GM12891 (cell line): ENCODE data around the gene RGS7.

Experiments
- PAX5 ChIP-seq: IDR thresholded peaks from 2 replicates; pipeline ENCODE4 v1.6.1; 2011; ENCODE audit warnings: low read length, moderate library complexity, mild to moderate bottlenecking; ENCODE audit not compliant: insufficient read depth, severe bottlenecking
- POLR2A ChIP-seq: IDR thresholded peaks from 2 replicates; pipeline ENCODE4 v1.6.1; 2011; ENCODE audit warnings: low read depth, low read length, control low read depth
- POLR2AphosphoS5 ChIP-seq: IDR thresholded peaks from 2 replicates; pipeline ENCODE4 v1.6.1; 2011; ENCODE audit warnings: low read depth, low read length, control low read depth
- SPI1 ChIP-seq: IDR thresholded peaks from 2 replicates; pipeline ENCODE4 v1.6.1; 2011; ENCODE audit warnings: low read depth, low read length, control low read depth
- TAF1 ChIP-seq: IDR thresholded peaks from 2 replicates; pipeline ENCODE4 v1.6.1; 2011; ENCODE audit warnings: low read depth, low read length, control low read depth

DNA sequence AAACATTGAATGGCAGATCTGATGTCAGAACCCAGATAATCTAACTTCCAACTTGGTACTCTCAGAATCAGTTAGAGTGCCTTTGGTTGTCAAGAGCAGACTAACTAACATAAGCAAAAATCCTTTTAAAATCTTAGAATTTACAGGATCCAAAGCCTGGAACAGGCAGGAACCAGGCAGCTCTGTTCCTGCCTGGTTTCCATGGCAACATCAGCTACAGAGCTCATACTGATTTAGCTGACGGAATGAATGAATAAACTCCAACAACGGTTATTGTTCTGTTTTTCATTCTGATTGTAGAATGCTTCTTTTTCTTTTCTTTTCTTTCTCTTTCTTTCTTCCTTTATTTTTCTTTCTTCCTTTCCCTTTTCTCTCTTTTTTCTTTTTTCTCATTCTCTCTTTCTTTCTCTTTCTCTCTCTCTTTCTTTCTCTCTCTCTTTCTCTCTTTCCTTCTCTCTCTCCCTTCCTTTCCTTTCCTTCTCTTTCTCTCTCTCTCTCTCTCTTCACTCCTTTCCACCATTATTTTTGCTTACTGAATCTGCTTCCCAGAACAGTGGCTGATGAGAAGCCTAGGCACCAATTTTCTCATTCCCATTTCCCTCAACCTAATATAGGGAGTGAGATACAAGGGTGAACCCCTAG, 121.6 kb downstream of the RGS7 start:
- TF ChIP-seq TAF1 (no peak), POLR2A (no peak), POLR2AphosphoS5 (no peak), SPI1 (no peak), PAX5 (no peak)
